Mesendoderm (in vitro differentiated cells): ENCODE measurements around the gene SYTL5.

Experiments used
- DNase-seq: peaks from one replicate; pipeline ENCODE4 v3.0.0; 2013
- H2AK5ac ChIP-seq: 2 replicates; pipeline ENCODE4 v1.6.1; 2013; ENCODE audit warnings: low read length, inconsistent platforms
- H2BK120ac ChIP-seq: 2 replicates; pipeline ENCODE4 v1.6.1; 2013; ENCODE audit warnings: low read depth, mild to moderate bottlenecking, low read length, moderate library complexity, mixed read lengths
- H2BK15ac ChIP-seq: replicated peaks from 2 replicates; pipeline ENCODE4 v1.6.1; 2013; ENCODE audit warnings: low read depth, mild to moderate bottlenecking, moderate library complexity
- H2BK5ac ChIP-seq: 2 replicates; pipeline ENCODE4 v1.6.1; 2013; ENCODE audit warnings: low read length, inconsistent platforms
- H3K18ac ChIP-seq: 2 replicates; pipeline ENCODE4 v1.6.1; 2013; ENCODE audit warnings: mild to moderate bottlenecking, low read length, mixed read lengths
- H3K23ac ChIP-seq: one replicate; pipeline ENCODE4 v1.6.1; 2013; ENCODE audit warnings: low read length
- H3K27ac ChIP-seq: 2 replicates; pipeline ENCODE4 v1.5.1; 2013; ENCODE audit warnings: low read depth, mild to moderate bottlenecking, inconsistent platforms, low read length, moderate library complexity
- H3K27me3 ChIP-seq: 2 replicates; pipeline ENCODE4 v1.6.1; 2013; ENCODE audit warnings: low read length, control low read depth, mild to moderate bottlenecking, inconsistent platforms; ENCODE audit not compliant: insufficient read depth, poor library complexity
- H3K36me3 ChIP-seq: 2 replicates; pipeline ENCODE4 v1.6.1; 2013; ENCODE audit warnings: low read length, inconsistent platforms; ENCODE audit not compliant: control insufficient read depth, insufficient read depth
- H3K4ac ChIP-seq: one replicate; pipeline ENCODE4 v1.6.1; 2013; ENCODE audit warnings: low read depth, mild to moderate bottlenecking, low read length, moderate library complexity
- H3K4me1 ChIP-seq: 2 replicates; pipeline ENCODE4 v1.6.1; 2013; ENCODE audit warnings: low read depth, low read length, inconsistent platforms; ENCODE audit not compliant: control insufficient read depth
- H3K4me2 ChIP-seq: 2 replicates; pipeline ENCODE4 v1.6.1; 2013; ENCODE audit warnings: low read length
- H3K4me3 ChIP-seq: 2 replicates; pipeline ENCODE4 v1.5.1; 2013; ENCODE audit warnings: mild to moderate bottlenecking, low read length
- H3K56ac ChIP-seq: one replicate; pipeline ENCODE4 v1.6.1; 2013; ENCODE audit warnings: low read length
- H3K79me1 ChIP-seq: 2 replicates; pipeline ENCODE4 v1.6.1; 2013; ENCODE audit warnings: low read length, inconsistent platforms
- H3K79me2 ChIP-seq: 2 replicates; pipeline ENCODE4 v1.6.1; 2013; ENCODE audit warnings: mild to moderate bottlenecking, low read length; ENCODE audit not compliant: control insufficient read depth, insufficient read depth
- H3K9ac ChIP-seq: 2 replicates; pipeline ENCODE4 v1.6.1; 2013; ENCODE audit warnings: low read length, inconsistent platforms
- H4K5ac ChIP-seq: one replicate; pipeline ENCODE4 v1.6.1; 2013; ENCODE audit warnings: low read length
- H4K8ac ChIP-seq: one replicate; pipeline ENCODE4 v1.6.1; 2013; ENCODE audit warnings: low read depth, mild to moderate bottlenecking, control low read depth, low read length, moderate library complexity
- WGBS: extraction: QIAGEN DNeasy Blood & Tissue Kit; methylation state at CpG from one replicate; pipeline ENCODE4 v1.1.7; 2013; ENCODE audit warnings: low lambda C conversion rate, missing lambda C conversion rate; ENCODE audit not compliant: insufficient coverage; ENCODE audit errors: extremely low coverage; 5-methylcytosine and 5-hydroxymethylcytosine counted together

Gene SYTL5

GRCh38 chrX:38111196-38111595 lies 104.8 kb downstream of the SYTL5 start:
- H3K79me2 ChIP-seq, result no peaks in the 10 kb centered on the region
- WGBS, result no CpG with 5 or more reads among the region's 5 CpGs

GRCh38 chrX:38112566-38112965 lies 106.2 kb downstream of the SYTL5 start:
- no CpG with 5 or more reads among the region's 4 CpGs for WGBS
- Histone ChIP-seq H2BK15ac (no peak overlapping the region), H3K79me2 (no peaks in the 10 kb centered on the region)

More at GRCh38 chrX:38111196-38111595, 104.8 kb downstream of the SYTL5 start:
- Histone ChIP-seq H3K4ac (no peak overlapping the region), H2BK120ac (no peak overlapping the region), H2AK5ac (no peak overlapping the region), H3K23ac (no peak overlapping the region), H2BK15ac (no peak overlapping the region), H3K4me1 (no peaks in the 10 kb centered on the region), H3K79me1 (no peaks in the 10 kb centered on the region), H3K18ac (no peak overlapping the region), H3K9ac (no peak overlapping the region), H3K36me3 (no peaks in the 10 kb centered on the region), H3K27ac (no peak overlapping the region), H4K8ac (no peak overlapping the region), H4K5ac (no peak overlapping the region), H3K4me3 (no peak overlapping the region), H3K4me2 (no peak overlapping the region), H3K27me3 (no peaks in the 10 kb centered on the region), H3K56ac (no peak overlapping the region), H2BK5ac (no peak overlapping the region)
- DNase-seq, result no peak

GRCh38 chrX:38116706-38117105 lies 110.4 kb downstream of the SYTL5 start:
- H3K79me2 ChIP-seq, result no peaks in the 10 kb centered on the region
- H3K4me1 ChIP-seq, result no peaks in the 10 kb centered on the region
- no peak overlapping the region for H2AK5ac ChIP-seq
- WGBS, result no CpG with 5 or more reads among the region's 1 CpG
- H3K9ac ChIP-seq, result no peak overlapping the region
- no peaks in the 10 kb centered on the region for H3K36me3 ChIP-seq
- H2BK15ac ChIP-seq, result no peak overlapping the region
- H3K23ac ChIP-seq, result no peak overlapping the region
- H2BK5ac ChIP-seq, result no peak overlapping the region
- no peak overlapping the region for H3K4me2 ChIP-seq
- no peak overlapping the region for H3K56ac ChIP-seq
- H3K4me3 ChIP-seq, result no peak overlapping the region
- H3K27me3 ChIP-seq, result no peaks in the 10 kb centered on the region
- H3K27ac ChIP-seq, result no peak overlapping the region
- no peak overlapping the region for H3K4ac ChIP-seq
- no peaks in the 10 kb centered on the region for H3K79me1 ChIP-seq
- no peak overlapping the region for H4K8ac ChIP-seq
- H2BK120ac ChIP-seq, result no peak overlapping the region
- H4K5ac ChIP-seq, result no peak overlapping the region
- no peak for DNase-seq
- no peak overlapping the region for H3K18ac ChIP-seq

More at GRCh38 chrX:38112566-38112965, 106.2 kb downstream of the SYTL5 start:
- Histone ChIP-seq H3K27ac (no peak overlapping the region), H3K79me1 (no peaks in the 10 kb centered on the region), H3K4ac (no peak overlapping the region), H2BK5ac (no peak overlapping the region), H3K27me3 (no peaks in the 10 kb centered on the region), H3K18ac (no peak overlapping the region), H3K36me3 (no peaks in the 10 kb centered on the region), H3K4me1 (no peaks in the 10 kb centered on the region), H3K9ac (no peak overlapping the region), H3K56ac (no peak overlapping the region), H2BK120ac (no peak overlapping the region), H4K5ac (no peak overlapping the region), H3K4me2 (no peak overlapping the region), H3K23ac (no peak overlapping the region), H2AK5ac (no peak overlapping the region), H3K4me3 (no peak overlapping the region), H4K8ac (no peak overlapping the region)
- no peak for DNase-seq

- no peak overlapping the region for H3K56ac ChIP-seq
These were observed 111.1 kb downstream of the SYTL5 start for GRCh38 chrX:38117485-38117884.

GRCh38 chrX:38124000-38124399 lies 117.6 kb downstream of the SYTL5 start:
- Histone ChIP-seq H4K5ac (no peak overlapping the region), H3K4me2 (no peak overlapping the region), H3K27ac (no peak overlapping the region), H3K18ac (no peak overlapping the region), H3K4ac (no peak overlapping the region), H2BK5ac (no peak overlapping the region), H3K79me2 (no peaks in the 10 kb centered on the region), H3K9ac (no peak overlapping the region), H2AK5ac (no peak overlapping the region), H3K36me3 (no peaks in the 10 kb centered on the region), H3K56ac (no peak overlapping the region), H2BK120ac (no peak overlapping the region), H4K8ac (no peak overlapping the region), H3K4me3 (no peak overlapping the region), H3K79me1 (no peaks in the 10 kb centered on the region), H3K23ac (no peak overlapping the region), H3K4me1 (no peaks in the 10 kb centered on the region), H3K27me3 (no peaks in the 10 kb centered on the region), H2BK15ac (no peak overlapping the region)
- DNase-seq, result no peak
- no CpG with 5 or more reads among the region's 1 CpG for WGBS

More at GRCh38 chrX:38117485-38117884, 111.1 kb downstream of the SYTL5 start:
- WGBS, result no CpG with 5 or more reads among the region's 7 CpGs
- Histone ChIP-seq H2BK15ac (no peak overlapping the region), H3K27ac (no peak overlapping the region), H3K4me2 (no peak overlapping the region), H3K36me3 (no peaks in the 10 kb centered on the region), H4K8ac (no peak overlapping the region), H3K4me3 (no peak overlapping the region), H3K4ac (no peak overlapping the region), H3K9ac (no peak overlapping the region), H2BK5ac (no peak overlapping the region), H3K79me2 (no peaks in the 10 kb centered on the region), H3K4me1 (no peaks in the 10 kb centered on the region), H3K79me1 (no peaks in the 10 kb centered on the region), H2BK120ac (no peak overlapping the region), H2AK5ac (no peak overlapping the region), H3K18ac (no peak overlapping the region), H3K27me3 (no peaks in the 10 kb centered on the region), H3K23ac (no peak overlapping the region), H4K5ac (no peak overlapping the region)
- DNase-seq, result no peak

- no CpG with 5 or more reads among the region's 3 CpGs for WGBS
These were observed 119.8 kb downstream of the SYTL5 start for GRCh38 chrX:38126179-38126578.

More at GRCh38 chrX:38126179-38126578, 119.8 kb downstream of the SYTL5 start:
- DNase-seq, result no peak
- Histone ChIP-seq H4K5ac (no peak overlapping the region), H3K36me3 (no peaks in the 10 kb centered on the region), H2BK5ac (no peak overlapping the region), H3K27ac (no peak overlapping the region), H3K23ac (no peak overlapping the region), H3K18ac (no peak overlapping the region), H3K4ac (no peak overlapping the region), H4K8ac (no peak overlapping the region), H3K9ac (no peak overlapping the region), H3K79me2 (no peaks in the 10 kb centered on the region), H2BK15ac (no peak overlapping the region), H3K4me2 (no peak overlapping the region), H2AK5ac (no peak overlapping the region), H3K56ac (no peak overlapping the region), H3K79me1 (no peaks in the 10 kb centered on the region), H2BK120ac (no peak overlapping the region), H3K4me1 (no peaks in the 10 kb centered on the region), H3K27me3 (no peaks in the 10 kb centered on the region), H3K4me3 (no peak overlapping the region)
